ENCODE measurements around the gene SPRED2. TPM values are rescaled to one million over a fixed set of nuclear protein-coding genes. Genes with fewer than 3 reads are reported as not detected.

The SPRED2 gene
- total RNA-seq, 4 donors from 2014 or later = 15.6 to 63.0 (median 44.8) TPM

DNA sequence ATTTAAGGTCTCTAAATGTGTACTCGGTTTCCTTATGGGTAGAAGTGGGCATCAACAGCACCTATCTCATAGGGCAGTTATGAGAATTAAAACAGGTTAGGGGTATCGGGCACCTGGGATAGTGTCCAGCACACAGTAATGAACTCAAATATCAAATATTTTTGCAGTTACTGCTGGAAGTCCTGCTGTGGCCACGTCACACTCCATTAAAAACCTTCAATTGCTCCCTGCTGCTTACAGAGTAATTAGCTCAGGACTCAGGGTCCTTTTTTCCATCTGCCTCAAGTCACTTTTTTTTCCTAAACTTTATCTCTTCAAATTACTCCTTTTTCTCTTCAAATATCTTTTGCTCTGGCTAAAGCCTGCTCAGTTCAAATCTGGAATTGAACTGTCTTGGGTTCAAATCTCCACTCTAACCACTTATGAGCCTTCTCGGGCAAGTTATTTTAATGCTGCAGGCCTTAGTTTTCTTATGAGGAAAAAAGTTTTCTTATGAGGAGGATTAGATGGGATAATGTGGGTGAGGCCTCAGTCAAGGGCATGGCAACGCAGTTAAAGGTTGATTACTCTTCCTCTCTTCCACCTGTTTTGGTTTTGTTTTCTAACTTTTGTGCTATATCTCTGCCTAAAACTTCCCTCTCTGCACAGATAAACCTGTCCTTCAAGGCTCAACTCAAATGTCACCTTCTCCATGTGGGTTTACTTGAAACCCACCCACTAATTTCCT lies 36.6 kb downstream of the SPRED2 start:
- no peak overlapping the region for H3K4me3 ChIP-seq
- DNase-seq = no peak
- no peak overlapping the region for H3K27ac ChIP-seq
- H3K27me3 ChIP-seq = no peaks in the 10 kb centered on the region
- no peaks in the 10 kb centered on the region for H3K9me3 ChIP-seq
- peaks cover 0 to 7% of the 10 kb centered on the region in 2 donors for H3K4me1 ChIP-seq
- intact Hi-C loops (cut with DNase I; ENCODE audit: low total_unique reads) = no loop called here
- H3K36me3 ChIP-seq = no peaks in the 10 kb centered on the region
- TF ChIP-seq, protein P1, sequence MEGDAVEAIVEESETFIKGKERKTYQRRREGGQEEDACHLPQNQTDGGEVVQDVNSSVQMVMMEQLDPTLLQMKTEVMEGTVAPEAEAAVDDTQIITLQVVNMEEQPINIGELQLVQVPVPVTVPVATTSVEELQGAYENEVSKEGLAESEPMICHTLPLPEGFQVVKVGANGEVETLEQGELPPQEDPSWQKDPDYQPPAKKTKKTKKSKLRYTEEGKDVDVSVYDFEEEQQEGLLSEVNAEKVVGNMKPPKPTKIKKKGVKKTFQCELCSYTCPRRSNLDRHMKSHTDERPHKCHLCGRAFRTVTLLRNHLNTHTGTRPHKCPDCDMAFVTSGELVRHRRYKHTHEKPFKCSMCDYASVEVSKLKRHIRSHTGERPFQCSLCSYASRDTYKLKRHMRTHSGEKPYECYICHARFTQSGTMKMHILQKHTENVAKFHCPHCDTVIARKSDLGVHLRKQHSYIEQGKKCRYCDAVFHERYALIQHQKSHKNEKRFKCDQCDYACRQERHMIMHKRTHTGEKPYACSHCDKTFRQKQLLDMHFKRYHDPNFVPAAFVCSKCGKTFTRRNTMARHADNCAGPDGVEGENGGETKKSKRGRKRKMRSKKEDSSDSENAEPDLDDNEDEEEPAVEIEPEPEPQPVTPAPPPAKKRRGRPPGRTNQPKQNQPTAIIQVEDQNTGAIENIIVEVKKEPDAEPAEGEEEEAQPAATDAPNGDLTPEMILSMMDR (IDR thresholded peaks at IDR 0.05) = no peak
- TF ChIP-seq POLR2A (IDR thresholded peaks at IDR 0.05) = no peak

DNA sequence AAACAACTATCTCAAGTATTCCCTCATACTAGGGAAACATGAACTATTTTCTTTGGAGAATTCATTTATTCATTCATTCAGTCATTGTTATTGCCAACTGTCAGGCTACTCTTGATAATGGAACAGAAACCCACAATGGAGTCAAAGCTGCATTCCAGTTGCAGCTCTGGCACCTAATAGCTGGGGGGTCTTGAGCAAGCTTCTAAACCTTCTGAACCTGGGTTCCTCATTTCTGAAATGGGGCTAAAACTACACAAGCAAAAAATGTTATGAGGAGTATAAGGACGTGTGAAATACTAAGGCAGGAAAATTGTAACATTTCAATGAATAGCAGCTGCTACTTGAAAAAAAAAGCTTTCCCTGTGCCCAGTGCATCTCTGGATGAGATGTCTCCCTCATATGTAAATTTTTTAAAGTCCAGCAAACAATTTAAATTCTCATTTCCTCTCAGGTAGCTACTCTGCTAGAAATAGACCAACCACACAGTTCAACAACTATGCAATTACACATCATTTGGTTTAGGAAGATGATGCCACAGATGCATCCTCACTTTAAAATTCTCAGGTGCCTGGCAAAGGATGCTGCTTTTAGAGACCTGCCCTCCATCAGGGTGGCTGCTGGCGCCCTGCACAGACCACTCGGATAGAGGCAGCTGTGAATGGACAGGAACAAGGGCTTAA lies 38.5 kb downstream of the SPRED2 start:
- Histone ChIP-seq H3K27ac (no peak overlapping the region), H3K27me3 (no peaks in the 10 kb centered on the region), H3K4me3 (no peak overlapping the region), H3K9me3 (no peaks in the 10 kb centered on the region), H3K36me3 (no peaks in the 10 kb centered on the region), H3K4me1 (peaks cover 0 to 7% of the 10 kb centered on the region in 2 donors)
- no peak for DNase-seq
- TF ChIP-seq, protein P1 (IDR thresholded peaks at IDR 0.05) = no peak
- no peak for TF ChIP-seq POLR2A (IDR thresholded peaks at IDR 0.05)
- intact Hi-C loops (cut with DNase I; ENCODE audit: low total_unique reads) = no loop called here

DNA sequence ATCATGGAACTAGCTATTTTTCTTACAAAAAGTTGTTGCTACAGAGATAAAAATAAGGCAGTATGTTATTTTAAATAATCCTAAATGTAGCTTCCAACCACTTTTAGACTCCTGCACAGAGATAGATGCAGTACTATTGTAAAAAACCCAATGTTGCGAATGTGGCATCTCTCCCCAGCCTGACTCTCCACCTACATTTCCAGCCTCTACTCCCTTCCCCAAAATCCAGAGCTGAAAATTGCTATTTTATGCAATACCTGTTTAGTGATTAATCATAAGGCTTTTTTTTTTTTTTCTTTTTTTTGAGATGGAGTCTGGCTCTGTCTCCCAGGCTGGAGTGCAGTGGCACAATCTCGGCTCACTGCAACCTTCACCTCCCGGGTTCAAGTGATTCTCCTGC lies 39.4 kb downstream of the SPRED2 start:
- intact Hi-C loops (cut with DNase I; ENCODE audit: low total_unique reads) = no loop called here
- Histone ChIP-seq H3K4me3 (no peak overlapping the region), H3K36me3 (no peaks in the 10 kb centered on the region), H3K27me3 (no peaks in the 10 kb centered on the region), H3K27ac (no peak overlapping the region), H3K4me1 (peaks cover 0 to 7% of the 10 kb centered on the region in 2 donors), H3K9me3 (no peaks in the 10 kb centered on the region)
- TF ChIP-seq, protein P1 (IDR thresholded peaks at IDR 0.05) = no peak
- TF ChIP-seq POLR2A (IDR thresholded peaks at IDR 0.05) = no peak
- no peak for DNase-seq

DNA sequence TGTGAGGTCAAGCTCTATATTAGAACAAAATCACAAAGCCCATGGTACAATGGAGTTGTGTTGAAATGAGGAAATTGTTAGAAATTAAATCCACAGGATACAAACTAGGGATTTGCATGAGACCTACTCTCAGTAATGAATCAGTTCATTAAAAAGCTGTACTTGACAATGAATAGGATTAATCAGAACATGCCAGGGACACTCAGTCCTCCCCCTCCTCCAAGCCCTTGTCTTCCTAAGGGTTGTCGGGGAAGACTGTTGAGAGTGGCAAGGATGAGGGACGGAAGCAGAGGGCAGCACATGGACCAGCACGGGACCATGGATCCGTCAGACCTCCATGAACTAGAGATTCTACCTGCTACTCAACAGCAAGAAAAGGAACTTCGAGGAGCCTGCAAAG lies 39.8 kb downstream of the SPRED2 start:
- peaks cover 0 to 7% of the 10 kb centered on the region in 2 donors for H3K4me1 ChIP-seq
- no peak for TF ChIP-seq POLR2A (IDR thresholded peaks at IDR 0.05)
- TF ChIP-seq, protein P1 (IDR thresholded peaks at IDR 0.05) = no peak
- intact Hi-C loops (cut with DNase I; ENCODE audit: low total_unique reads) = no loop called here
- no peak for DNase-seq
- no peaks in the 10 kb centered on the region for H3K9me3 ChIP-seq
- H3K36me3 ChIP-seq = no peaks in the 10 kb centered on the region
- H3K27me3 ChIP-seq = no peaks in the 10 kb centered on the region
- no peak overlapping the region for H3K27ac ChIP-seq
- no peak overlapping the region for H3K4me3 ChIP-seq

DNA sequence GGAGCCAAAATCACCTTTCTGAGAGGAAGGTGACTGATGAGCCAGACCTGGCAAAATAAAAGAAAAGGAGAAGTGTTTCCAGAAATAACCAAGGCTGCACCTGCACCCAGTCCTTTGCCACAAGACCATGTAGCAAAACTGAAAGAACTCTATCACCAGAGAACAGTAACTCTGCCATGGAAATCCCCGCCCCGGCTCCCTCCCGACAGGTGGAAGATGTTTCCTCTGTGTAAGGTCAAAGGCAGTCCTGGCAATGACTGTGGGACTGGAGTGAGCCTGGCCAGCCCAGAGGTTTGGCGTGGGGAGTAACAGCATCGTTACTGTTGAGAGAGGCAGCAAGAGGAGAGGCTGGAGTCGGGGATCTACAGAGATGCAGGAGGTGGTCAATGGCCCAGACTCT lies 42.3 kb downstream of the SPRED2 start:
- H3K9me3 ChIP-seq = no peaks in the 10 kb centered on the region
- no peak for TF ChIP-seq POLR2A (IDR thresholded peaks at IDR 0.05)
- TF ChIP-seq, protein P1 (IDR thresholded peaks at IDR 0.05) = no peak
- H3K4me3 ChIP-seq = no peak overlapping the region
- no peaks in the 10 kb centered on the region for H3K4me1 ChIP-seq
- peak in 1 of 2 donors; percentile 30 for DNase-seq
- H3K27ac ChIP-seq = no peak overlapping the region
- H3K27me3 ChIP-seq = no peaks in the 10 kb centered on the region
- no peaks in the 10 kb centered on the region for H3K36me3 ChIP-seq
- intact Hi-C loops (cut with DNase I; ENCODE audit: low total_unique reads) = no loop called here

All from uterus (tissue), 4 donors.